Right forelimb (tissue), 1 donor: ENCODE results near the gene RAB1B.

Source experiments
- DNase-seq: peaks from one replicate; pipeline ENCODE4 v3.0.0-alpha.2; 2018

Gene RAB1B

DNA sequence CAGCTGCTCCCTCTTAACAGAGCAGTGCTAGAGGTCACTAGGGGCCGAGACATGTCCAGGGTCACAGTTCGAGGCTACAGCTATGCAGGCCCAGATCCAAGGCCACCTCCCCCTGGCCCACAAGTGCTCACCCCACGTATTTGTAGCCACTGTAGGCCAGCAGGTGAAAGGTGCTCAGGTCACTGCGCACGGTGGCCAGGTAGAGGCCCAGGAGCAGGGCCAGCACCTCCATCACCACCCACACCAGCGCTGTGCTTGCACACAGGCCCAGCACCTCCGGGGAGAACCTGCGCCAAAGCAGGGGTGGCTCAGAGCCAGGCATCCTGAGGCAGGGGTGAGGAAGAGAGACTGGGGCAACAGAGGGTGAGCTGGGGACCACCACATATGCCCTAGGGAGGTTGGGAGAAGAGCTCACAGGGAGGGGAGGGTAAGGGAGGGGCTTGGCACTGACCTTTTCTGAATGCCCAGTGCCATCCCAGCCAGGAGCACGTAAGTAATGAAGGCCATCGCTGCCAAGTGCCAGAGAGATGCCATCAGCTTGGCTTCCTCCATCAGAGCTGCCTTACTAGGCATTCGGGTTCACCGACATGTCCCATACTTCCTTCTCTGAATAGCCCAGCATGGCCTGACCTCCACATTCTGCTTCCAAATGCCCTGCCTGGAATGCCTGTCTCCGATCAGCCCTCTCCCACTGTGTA lies 17.0 kb downstream of the RAB1B start:
- DNase-seq: no peak

DNA sequence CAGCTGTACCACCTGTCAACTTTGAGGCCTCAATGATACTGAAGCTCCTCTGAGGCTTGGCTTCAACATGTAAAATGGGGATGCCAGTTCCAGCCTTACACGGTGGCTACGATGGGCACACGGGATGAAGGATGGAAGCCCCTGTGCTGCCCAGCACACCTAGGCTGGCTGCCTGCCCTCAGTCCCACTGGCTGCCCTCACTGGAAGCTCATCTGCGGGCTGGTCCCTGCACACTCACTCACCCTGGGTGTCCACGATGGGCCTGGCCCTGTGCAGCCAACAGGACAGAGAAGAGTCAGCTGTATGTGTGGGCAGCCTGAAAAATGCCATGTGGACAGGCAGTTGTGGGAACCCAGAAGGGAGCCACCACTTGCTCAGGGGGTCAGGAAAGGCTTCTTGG lies 18.3 kb downstream of the RAB1B start:
- DNase-seq: no peak

GRCh38 chr11:66287211-66287888 lies 18.9 kb downstream of the RAB1B start:
- no peak for DNase-seq

DNA sequence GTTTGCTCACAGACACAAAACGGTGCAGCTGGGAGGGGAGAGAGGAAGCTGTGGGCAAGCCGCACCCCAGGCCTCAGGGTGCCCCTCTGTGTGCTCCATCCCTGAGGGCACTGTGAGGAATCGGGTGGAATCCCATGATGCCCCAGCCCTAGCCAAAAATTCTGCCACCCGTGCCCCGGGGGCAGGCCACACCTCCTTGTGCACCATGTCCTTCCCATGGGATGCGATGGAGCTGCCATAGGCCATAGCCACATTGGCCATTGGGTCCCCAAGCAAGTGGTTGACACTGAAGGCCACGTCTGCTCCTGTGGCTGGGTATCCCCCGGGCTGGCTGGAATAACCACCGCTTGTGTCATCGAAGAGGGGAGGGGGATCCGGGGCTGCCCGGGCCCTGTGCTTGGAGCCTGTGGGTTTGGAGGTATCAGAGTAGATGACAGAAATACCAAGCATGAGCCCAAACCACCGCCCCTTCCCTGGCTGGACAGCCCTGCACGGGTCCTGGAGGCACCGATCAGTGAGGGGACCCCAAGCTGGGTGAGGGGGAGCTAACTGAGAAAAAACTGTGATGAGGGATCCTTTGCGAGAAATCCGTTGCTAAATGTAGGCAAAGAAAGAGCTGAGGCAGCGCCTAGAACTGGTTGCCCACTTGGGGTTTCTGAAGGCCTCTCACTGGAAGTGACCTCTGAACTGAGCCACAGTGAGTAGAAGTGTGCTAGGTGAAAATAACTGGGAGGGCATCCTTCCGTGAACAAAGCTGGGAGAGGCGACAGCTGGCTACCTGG lies 19.6 kb downstream of the RAB1B start:
- no peak for DNase-seq

DNA sequence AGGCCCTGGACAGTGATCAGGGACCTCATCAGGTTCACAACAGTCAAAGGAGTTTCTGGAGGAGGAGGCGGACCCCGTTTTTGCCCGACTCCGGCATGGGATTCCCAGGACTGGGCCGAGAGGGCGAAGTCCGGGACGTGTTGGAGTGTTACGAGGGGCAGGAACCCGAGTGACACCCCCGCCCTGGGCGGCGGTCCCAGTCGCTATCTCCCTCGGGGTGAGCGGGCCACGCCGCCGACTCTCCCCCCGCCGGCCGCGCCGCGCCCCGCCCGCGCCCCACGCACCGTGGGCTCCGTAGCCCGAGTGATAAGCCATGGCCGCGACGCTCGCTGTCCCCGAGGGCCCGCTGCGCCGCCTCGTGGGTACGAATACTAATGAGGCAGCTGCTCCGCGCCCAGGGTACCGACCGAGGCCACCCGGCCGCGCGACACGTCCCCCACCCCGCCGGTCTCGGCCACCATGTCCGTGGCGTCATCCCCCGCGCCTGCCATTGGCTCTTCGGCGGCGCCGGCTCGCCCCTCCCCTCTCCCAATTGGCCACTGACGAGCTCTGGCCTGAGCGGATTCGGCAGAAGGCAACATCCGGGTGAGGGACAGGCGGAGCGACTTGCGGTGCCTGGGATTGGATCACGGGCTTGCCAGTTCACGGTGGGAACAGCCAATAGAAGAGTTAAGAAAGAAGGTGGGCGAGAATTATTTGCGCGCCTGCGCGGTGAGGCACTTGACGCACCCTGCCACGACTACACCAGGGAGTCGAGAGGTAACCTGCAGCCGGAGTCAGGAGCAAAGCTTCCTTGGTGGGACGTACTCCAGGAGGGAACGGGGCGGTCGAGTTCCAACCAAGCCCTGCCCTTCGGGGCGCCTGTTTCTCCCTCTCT lies 20.5 kb downstream of the RAB1B start, which contains the start of gene YIF1A:
TSS of gene YIF1A (minus strand) at position 473 of the 877 bp plus-strand sequence. CDS start at position 315, 158 bp downstream.
- DNase-seq: peak; percentile 98

DNA sequence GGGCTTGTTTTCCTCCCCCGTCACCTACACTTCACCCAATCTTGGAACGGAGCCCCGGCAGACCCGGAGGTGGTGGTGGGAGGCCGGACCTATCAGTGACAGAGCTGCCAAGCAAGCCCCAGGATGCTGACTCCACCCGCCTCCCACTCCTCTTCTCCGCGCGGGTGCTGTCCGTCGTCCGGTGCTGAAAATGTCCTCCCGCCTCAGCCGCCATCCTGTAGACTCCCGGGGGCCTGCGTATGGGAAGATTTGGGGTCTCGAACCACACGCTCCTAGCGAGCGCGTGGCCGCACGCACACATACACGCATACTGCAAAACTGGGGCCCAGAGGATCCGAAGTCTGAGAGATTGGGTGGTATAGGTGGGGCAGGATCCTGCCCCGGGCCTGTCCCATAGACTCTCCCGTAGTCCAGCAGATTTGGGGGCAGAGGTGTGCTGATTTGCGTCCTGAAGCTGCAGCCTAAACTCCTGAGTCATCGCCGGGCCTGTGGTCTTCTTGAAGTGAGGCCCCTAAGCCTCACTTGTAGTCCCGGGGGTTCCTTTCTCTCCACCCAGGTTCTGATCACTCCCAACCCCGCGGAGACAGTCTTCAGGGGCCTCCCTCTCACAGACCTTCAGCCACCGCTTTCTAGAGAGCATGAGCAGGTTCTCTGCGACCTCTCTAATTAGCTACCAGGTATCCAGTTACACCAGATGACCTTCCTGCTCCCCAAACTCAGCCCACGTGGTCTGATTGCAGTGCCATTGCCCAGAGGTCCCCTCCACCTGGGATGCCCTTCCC lies 21.3 kb downstream of the RAB1B start:
- DNase-seq: peak; percentile 91

DNA sequence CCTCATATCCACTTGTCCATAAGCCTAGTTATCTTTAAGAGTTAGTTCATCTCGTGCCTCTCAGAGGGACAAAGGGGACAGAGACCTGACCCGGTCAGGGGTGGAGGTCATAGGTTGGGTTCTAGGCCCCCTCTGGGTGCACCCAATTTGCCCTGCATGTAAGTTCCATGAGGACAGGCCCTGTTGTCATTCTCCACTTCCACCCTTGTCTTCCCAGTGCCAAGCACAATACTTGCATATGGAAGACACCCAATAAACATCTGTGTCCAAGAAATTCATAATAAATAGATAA lies 21.8 kb downstream of the RAB1B start:
- DNase-seq: peak; percentile 42

DNA sequence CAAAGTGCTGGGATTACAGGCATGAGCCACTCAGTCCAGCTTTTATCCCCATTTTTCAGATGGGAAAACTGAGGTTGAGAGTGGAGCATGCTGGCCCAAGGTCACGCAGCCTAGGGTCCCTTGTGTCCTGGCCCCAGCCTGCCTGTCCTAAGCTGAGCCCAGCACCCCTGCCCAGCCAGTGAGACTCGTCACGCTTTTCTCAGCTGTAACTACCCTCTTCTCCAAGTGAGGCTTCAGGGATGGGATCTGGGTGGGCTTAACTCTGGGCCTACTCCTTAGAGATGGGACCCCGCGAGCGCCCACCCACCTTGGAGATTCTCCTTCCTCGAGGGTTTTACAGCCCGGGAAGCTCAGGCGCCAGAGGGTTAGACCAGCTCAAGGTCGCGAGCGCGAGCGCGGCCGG lies 22.9 kb downstream of the RAB1B start:
- no peak for DNase-seq

- DNase-seq: no peak
These were observed 23.5 kb downstream of the RAB1B start, which contains the start of gene TMEM151A for GRCh38 chr11:66291706-66292542. TMEM151A (plus strand) TSS chr11:66291894; CDS start chr11:66292014, 120 bp downstream.

GRCh38 chr11:66292543-66293332 lies 24.3 kb downstream of the RAB1B start:
- no peak for DNase-seq

GRCh38 chr11:66293352-66293751 lies 24.9 kb downstream of the RAB1B start:
- DNase-seq: no peak

GRCh38 chr11:66293777-66294625 lies 25.6 kb downstream of the RAB1B start:
- DNase-seq: no peak

GRCh38 chr11:66294626-66295620 lies 26.5 kb downstream of the RAB1B start:
- no peak for DNase-seq

- peak; percentile 15 for DNase-seq
These were observed 29.2 kb downstream of the RAB1B start for GRCh38 chr11:66297610-66298009.

DNA sequence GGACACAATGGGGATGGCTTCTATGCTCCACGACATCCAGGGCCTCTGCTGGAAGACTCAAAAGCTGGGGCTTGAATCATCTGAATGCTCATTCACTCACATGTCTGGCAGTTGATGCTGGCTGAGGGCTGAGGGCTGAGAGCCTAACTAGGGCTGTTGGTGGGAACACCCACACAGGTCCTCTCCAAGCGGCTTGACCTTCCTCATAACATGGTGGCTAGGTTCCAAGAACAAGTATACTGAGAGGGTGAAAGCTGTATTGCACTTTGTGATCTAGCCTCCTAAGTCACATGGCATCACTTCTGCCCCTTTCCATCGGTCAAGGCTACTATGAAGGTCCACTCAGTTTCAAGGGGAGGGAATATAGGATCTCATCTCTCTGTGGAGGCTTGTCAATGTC lies 30.7 kb downstream of the RAB1B start:
- no peak for DNase-seq

DNA sequence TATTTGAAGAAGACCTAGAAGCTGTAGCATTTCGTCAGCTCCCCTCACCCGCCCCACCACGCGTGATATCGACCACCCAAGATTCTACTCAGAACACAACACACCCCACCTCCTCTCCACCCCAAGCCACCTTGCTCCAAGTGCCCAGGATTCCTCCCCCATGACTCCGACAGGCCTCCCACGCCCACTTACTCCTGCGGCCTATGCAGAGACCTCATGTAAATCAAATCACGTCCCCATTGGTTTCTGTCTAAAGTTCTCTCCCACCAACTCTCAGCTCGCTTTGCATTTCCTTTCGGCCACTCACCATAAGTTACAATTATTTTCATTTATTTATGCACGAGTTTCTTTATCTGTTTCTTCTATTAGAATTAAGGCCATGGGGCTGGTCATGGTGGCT lies 34.2 kb downstream of the RAB1B start:
- no peak for DNase-seq

DNA sequence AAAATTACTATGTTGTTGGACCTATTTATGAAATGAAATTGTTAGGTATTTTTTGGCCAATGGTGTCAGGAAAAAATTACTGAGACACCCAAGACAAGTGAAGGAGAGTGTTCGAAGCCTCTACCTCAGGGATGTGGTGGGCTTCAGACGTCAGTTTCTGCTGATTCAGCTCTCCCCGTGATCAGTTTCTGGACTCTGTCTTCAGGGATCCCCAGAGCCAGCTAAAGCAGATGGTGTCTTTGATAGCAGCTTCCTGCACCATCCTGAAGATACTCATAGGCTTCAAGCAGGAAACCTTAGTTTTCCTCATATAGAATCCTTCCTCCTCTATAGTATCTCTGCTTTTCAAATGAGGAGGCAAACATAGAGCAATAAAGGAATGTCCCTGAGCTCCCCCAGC lies 41.0 kb downstream of the RAB1B start:
- DNase-seq: no peak

DNA sequence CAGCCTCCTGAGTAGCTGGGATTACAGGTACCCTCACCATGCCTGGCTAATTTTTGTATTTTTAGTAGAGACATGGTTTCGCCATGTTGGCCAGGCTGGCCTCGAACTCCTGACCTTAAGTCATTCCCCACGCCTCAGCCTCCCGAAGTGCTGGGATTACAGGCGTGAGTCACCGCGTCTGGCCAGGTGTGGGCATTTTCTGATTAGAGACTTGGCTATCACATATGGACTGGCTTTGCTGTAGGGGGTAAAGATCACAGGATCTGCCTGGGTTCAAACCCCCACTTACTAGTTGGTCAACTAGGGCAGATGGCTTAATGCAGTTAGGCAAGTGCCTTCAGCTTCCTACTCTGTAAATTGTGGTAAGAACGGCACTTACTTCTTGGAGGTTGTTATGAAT lies 41.9 kb downstream of the RAB1B start:
- DNase-seq: no peak
